DOHH2 (cell line): ENCODE data around the gene RPF1.
A peak's percentile ranks its signal among the peaks of the same experiment; 100 is the strongest.

Experiments used
- EZH2phosphoT487 ChIP-seq: fragments of 200-600 bp; sonication (generic); IDR thresholded peaks from 2 replicates; pipeline ENCODE4 v1.6.1; 2017; ENCODE audit warnings: borderline replicate concordance, mild to moderate bottlenecking, antibody characterized with exemption, low read length, moderate library complexity, mixed read lengths
- TF ChIP-seq, protein P1 (sequence below): fragments of 200-600 bp; sonication (generic); IDR thresholded peaks from one replicate; pipeline ENCODE4 v1.5.1; 2014; ENCODE audit warnings: antibody characterized with exemption, mild to moderate bottlenecking, low read depth, low read length; ENCODE audit not compliant: poor library complexity, severe bottlenecking

DNA sequence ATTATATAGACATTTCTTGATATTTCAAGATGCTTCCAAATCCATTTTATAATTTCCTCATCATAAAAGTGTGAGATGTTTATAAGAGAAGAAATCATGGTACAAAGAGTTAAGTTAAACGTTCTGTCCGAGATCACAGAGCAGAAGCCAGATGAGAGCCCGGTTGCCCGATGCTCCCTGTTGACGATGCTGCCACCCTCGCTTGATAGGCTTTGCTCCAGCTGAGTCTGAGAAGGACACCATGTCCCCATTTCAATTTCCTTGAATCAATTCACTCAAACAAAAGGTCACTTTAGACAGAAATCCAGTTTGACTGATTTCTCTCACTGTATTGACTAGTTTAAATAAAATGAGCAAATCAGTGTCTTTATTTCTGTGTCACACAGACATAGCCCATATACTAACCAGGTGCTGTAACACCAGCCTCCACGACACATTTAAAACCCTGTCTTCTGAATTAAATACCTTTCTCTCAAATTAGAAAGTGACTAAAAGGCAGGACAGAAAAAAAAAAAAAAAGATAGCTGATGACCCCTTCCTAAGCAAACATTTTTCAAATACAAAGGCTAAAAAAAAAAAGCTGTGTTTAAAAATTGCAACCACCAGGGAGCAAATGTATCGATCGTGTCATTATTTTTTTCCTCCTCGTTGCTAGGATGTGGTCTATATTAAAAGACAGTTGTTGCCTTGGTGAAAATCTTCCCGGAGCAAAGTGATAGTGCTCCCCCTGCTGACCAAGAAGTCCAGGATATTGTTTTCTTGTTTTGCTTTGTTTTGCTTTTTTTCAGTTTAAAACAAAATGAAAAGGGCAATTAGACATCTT, 45.6 kb upstream of the RPF1 start:
- TF ChIP-seq, protein P1, sequence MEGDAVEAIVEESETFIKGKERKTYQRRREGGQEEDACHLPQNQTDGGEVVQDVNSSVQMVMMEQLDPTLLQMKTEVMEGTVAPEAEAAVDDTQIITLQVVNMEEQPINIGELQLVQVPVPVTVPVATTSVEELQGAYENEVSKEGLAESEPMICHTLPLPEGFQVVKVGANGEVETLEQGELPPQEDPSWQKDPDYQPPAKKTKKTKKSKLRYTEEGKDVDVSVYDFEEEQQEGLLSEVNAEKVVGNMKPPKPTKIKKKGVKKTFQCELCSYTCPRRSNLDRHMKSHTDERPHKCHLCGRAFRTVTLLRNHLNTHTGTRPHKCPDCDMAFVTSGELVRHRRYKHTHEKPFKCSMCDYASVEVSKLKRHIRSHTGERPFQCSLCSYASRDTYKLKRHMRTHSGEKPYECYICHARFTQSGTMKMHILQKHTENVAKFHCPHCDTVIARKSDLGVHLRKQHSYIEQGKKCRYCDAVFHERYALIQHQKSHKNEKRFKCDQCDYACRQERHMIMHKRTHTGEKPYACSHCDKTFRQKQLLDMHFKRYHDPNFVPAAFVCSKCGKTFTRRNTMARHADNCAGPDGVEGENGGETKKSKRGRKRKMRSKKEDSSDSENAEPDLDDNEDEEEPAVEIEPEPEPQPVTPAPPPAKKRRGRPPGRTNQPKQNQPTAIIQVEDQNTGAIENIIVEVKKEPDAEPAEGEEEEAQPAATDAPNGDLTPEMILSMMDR, result peak; percentile 87
- no peak for TF ChIP-seq EZH2phosphoT487
